ENCODE measurements around the gene TMEM273.

DNA sequence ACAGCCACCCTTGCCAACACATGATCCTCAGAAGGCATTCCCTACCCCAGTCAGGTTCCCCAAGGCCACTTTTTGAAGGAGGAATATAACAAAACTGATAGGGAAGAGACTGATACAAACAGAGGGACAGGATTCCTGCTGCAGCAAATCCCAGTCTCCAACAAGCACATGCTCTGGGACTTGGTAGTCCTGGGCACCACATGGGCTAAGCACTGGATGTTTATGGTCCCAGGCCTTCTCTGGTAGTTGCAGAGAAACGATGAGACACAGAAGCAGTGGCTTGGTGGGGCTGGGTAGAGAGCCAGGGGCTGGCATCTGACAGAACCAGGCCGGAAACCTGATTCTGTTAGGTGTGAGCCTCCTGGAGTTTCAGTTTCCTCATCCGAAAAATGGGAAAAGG, 76.1 kb downstream of the TMEM273 start:
- TF ChIP-seq, protein P1, sequence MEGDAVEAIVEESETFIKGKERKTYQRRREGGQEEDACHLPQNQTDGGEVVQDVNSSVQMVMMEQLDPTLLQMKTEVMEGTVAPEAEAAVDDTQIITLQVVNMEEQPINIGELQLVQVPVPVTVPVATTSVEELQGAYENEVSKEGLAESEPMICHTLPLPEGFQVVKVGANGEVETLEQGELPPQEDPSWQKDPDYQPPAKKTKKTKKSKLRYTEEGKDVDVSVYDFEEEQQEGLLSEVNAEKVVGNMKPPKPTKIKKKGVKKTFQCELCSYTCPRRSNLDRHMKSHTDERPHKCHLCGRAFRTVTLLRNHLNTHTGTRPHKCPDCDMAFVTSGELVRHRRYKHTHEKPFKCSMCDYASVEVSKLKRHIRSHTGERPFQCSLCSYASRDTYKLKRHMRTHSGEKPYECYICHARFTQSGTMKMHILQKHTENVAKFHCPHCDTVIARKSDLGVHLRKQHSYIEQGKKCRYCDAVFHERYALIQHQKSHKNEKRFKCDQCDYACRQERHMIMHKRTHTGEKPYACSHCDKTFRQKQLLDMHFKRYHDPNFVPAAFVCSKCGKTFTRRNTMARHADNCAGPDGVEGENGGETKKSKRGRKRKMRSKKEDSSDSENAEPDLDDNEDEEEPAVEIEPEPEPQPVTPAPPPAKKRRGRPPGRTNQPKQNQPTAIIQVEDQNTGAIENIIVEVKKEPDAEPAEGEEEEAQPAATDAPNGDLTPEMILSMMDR (optimal IDR thresholded peaks at IDR 0.05 in 1 of 3, IDR thresholded peaks at IDR 0.05 in 1 of 3, conservative IDR thresholded peaks at IDR 0.05 in 1 of 3; ENCODE audit: extremely low read depth in 1 of 3, insufficient read depth in 2 of 3, low read length in 3 of 3) = no peak
- no peak for TF ChIP-seq EZH2 (IDR thresholded peaks at IDR 0.05; ENCODE audit: low read length)

Measured in keratinocyte (primary cell).